Parathyroid adenoma (tissue), 2 donors: ENCODE results near the gene PARP8.

Source experiments
- H2AFZ ChIP-seq: fragments of 300-600 bp; sonication (generic); one replicate; pipeline ENCODE4 v1.7.0; 2017; ENCODE audit warnings: antibody characterized with exemption, mild to moderate bottlenecking
- H3K27ac ChIP-seq: fragments of 300-600 bp; sonication (generic); one replicate; pipeline ENCODE4 v1.7.0; 2017
- H3K27me3 ChIP-seq: fragments of 300-600 bp; sonication (generic); one replicate; pipeline ENCODE4 v1.7.0; 2017; ENCODE audit warnings: low read length; ENCODE audit not compliant: control insufficient read depth, insufficient read depth
- H3K36me3 ChIP-seq: fragments of 300-600 bp; sonication (generic); one replicate; pipeline ENCODE4 v1.7.0; 2017; ENCODE audit warnings: low read length; ENCODE audit not compliant: control insufficient read depth, insufficient read depth
- H3K4me1 ChIP-seq: fragments of 300-600 bp; sonication (generic); one replicate; pipeline ENCODE4 v1.7.0; 2017; ENCODE audit warnings: control low read depth
- H3K4me2 ChIP-seq: fragments of 300-600 bp; sonication (generic); one replicate; pipeline ENCODE4 v1.7.0; 2017; ENCODE audit warnings: low read length
- H3K4me3 ChIP-seq: fragments of 300-600 bp; sonication (generic); one replicate; pipeline ENCODE4 v1.7.0; 2017; ENCODE audit warnings: low read depth, low read length
- H3K79me2 ChIP-seq: fragments of 300-600 bp; sonication (generic); one replicate; pipeline ENCODE4 v1.7.0; 2017; ENCODE audit warnings: control low read depth
- H3K9ac ChIP-seq: fragments of 300-600 bp; sonication (generic); one replicate; pipeline ENCODE4 v1.7.0; 2017; ENCODE audit warnings: mild to moderate bottlenecking
- H3K9me3 ChIP-seq: fragments of 300-600 bp; sonication (generic); one replicate; pipeline ENCODE4 v1.7.0; 2017; ENCODE audit warnings: low read length; ENCODE audit not compliant: control insufficient read depth
- CTCF ChIP-seq: fragments of 300-600 bp; sonication (generic); IDR thresholded peaks from one replicate; pipeline ENCODE4 v1.7.0; 2017; ENCODE audit warnings: antibody characterized with exemption, mild to moderate bottlenecking
- donor health status: primary hyperparathyroidism.

Gene PARP8

GRCh38 chr5:50751064-50751657, 84.7 kb downstream of the PARP8 start:
- Histone ChIP-seq H3K27me3 (no peaks in the 10 kb centered on the region), H3K27ac (no peak overlapping the region), H3K4me1 (no peaks in the 10 kb centered on the region), H2AFZ (no peak overlapping the region), H3K9ac (no peak overlapping the region), H3K4me3 (no peak overlapping the region), H3K9me3 (no peaks in the 10 kb centered on the region), H3K4me2 (no peak overlapping the region), H3K79me2 (peaks cover 10% of the 10 kb centered on the region), H3K36me3 (no peaks in the 10 kb centered on the region)
- peak; percentile 89 for TF ChIP-seq CTCF

- Histone ChIP-seq H3K27ac (no peak overlapping the region), H3K4me1 (no peaks in the 10 kb centered on the region), H2AFZ (no peak overlapping the region), H3K4me2 (no peak overlapping the region), H3K9me3 (no peaks in the 10 kb centered on the region), H3K79me2 (peaks cover 10% of the 10 kb centered on the region), H3K9ac (no peak overlapping the region), H3K27me3 (no peaks in the 10 kb centered on the region), H3K4me3 (no peak overlapping the region), H3K36me3 (no peaks in the 10 kb centered on the region)
- no peak for TF ChIP-seq CTCF
Measured at GRCh38 chr5:50752800-50753199, 86.4 kb downstream of the PARP8 start.

GRCh38 chr5:50759526-50760270, 93.3 kb downstream of the PARP8 start:
- Histone ChIP-seq H3K36me3 (no peaks in the 10 kb centered on the region), H3K9me3 (no peaks in the 10 kb centered on the region), H3K4me1 (no peaks in the 10 kb centered on the region), H3K27ac (no peak overlapping the region), H3K4me2 (no peak overlapping the region), H3K79me2 (peaks cover 5% of the 10 kb centered on the region), H3K4me3 (no peak overlapping the region), H2AFZ (no peak overlapping the region), H3K9ac (no peak overlapping the region), H3K27me3 (no peaks in the 10 kb centered on the region)
- TF ChIP-seq CTCF, result no peak

GRCh38 chr5:50763351-50763750, 96.9 kb downstream of the PARP8 start:
- H3K27ac ChIP-seq, result no peak overlapping the region
- no peaks in the 10 kb centered on the region for H3K27me3 ChIP-seq
- H3K9ac ChIP-seq, result no peak overlapping the region
- H3K4me1 ChIP-seq, result peaks cover 3% of the 10 kb centered on the region
- H3K9me3 ChIP-seq, result no peaks in the 10 kb centered on the region
- H3K79me2 ChIP-seq, result peaks cover 2% of the 10 kb centered on the region
- H2AFZ ChIP-seq, result no peak overlapping the region
- no peak overlapping the region for H3K4me2 ChIP-seq
- no peaks in the 10 kb centered on the region for H3K36me3 ChIP-seq
- no peak overlapping the region for H3K4me3 ChIP-seq
- TF ChIP-seq CTCF, result no peak

GRCh38 chr5:50763846-50764245, 97.4 kb downstream of the PARP8 start:
- no peaks in the 10 kb centered on the region for H3K9me3 ChIP-seq
- no peak overlapping the region for H3K4me3 ChIP-seq
- H3K9ac ChIP-seq, result no peak overlapping the region
- H3K36me3 ChIP-seq, result no peaks in the 10 kb centered on the region
- no peak for TF ChIP-seq CTCF
- H3K27ac ChIP-seq, result no peak overlapping the region
- peaks cover 3% of the 10 kb centered on the region for H3K4me1 ChIP-seq
- H3K4me2 ChIP-seq, result no peak overlapping the region
- H3K27me3 ChIP-seq, result no peaks in the 10 kb centered on the region
- peaks cover 2% of the 10 kb centered on the region for H3K79me2 ChIP-seq
- no peak overlapping the region for H2AFZ ChIP-seq
